ENCODE data around the gene CTDNEP1. TPM values are rescaled to one million over a fixed set of nuclear protein-coding genes. Genes with fewer than 3 reads are reported as not detected.
A peak's percentile ranks its signal among the peaks of the same experiment; 100 is the strongest.

The CTDNEP1 gene
- total RNA-seq, 2 donors from 2014 or later, result 33.5 to 44.8 TPM

- Histone ChIP-seq H3K4me3 (peak overlapping the region in 1 of 2 donors; percentile 28), H3K36me3 (replicated peaks in 1 of 2; ENCODE audit: insufficient read depth in 1 of 2, low read depth in 2 of 2) (peaks cover 0 to 8% of the 10 kb centered on the region in 2 donors), H3K27me3 (no peaks in the 10 kb centered on the region), H3K27ac (peak overlapping the region; percentile 87 to 100 (median 100)), H3K9me3 (no peaks in the 10 kb centered on the region), H3K4me1 (peaks cover 38% of the 10 kb centered on the region)
- TF ChIP-seq CTCF (IDR thresholded peaks at IDR 0.05) (no peak), POLR2A (IDR thresholded peaks at IDR 0.05) (no peak)
- intact Hi-C loops (cut with DNase I), result no loop called here
- WGBS, 2 donors, result 49 to 51% methylated on average over 5 of the region's 5 CpGs
- no peak for ATAC-seq
- no peak for DNase-seq
Observed at GRCh38 chr17:7253082-7253481, 1.5 kb upstream of the CTDNEP1 start.

- Histone ChIP-seq H3K9me3 (no peaks in the 10 kb centered on the region), H3K27ac (peak within 1 kb of the TSS; percentile 87 to 100 (median 100)), H3K27me3 (no peaks in the 10 kb centered on the region), H3K36me3 (replicated peaks in 1 of 2; ENCODE audit: insufficient read depth in 1 of 2, low read depth in 2 of 2) (peaks cover 0 to 8% of the 10 kb centered on the region in 2 donors), H3K4me3 (peak within 1 kb of the TSS; percentile 98 to 99), H3K4me1 (peaks cover 38% of the 10 kb centered on the region)
- ATAC-seq (peak; percentile 78), DNase-seq (peak; percentile 94 to 96 (median 96))
- 1 to 6% methylated on average over 11 to 55 of the region's 55 CpGs for WGBS, 2 donors
- TF ChIP-seq POLR2A (IDR thresholded peaks at IDR 0.05) (peak; percentile 37 to 80 (median 78)), CTCF (IDR thresholded peaks at IDR 0.05) (peak in 4 of 7 experiments; percentile 20 to 39 (median 32))
- intact Hi-C loops (cut with DNase I), result no loop called here
Observed at GRCh38 chr17:7252176-7253043, 876 bp upstream of the CTDNEP1 start, which contains the start of gene ELP5. Gene ELP5 (plus strand): TSS chr17:7252215. CDS start chr17:7252551, 336 bp downstream.

GRCh38 chr17:7250695-7251627 is 573 bp downstream of the CTDNEP1 start:
- H3K36me3 ChIP-seq (replicated peaks in 1 of 2; ENCODE audit: insufficient read depth in 1 of 2, low read depth in 2 of 2), result peaks cover 0 to 7% of the 10 kb centered on the region in 2 donors
- no peaks in the 10 kb centered on the region for H3K9me3 ChIP-seq
- WGBS, 2 donors, result 0 to 1% methylated on average over 9 to 49 of the region's 55 CpGs
- ATAC-seq, result no peak
- peak overlapping the region; percentile 98 to 99 for H3K4me3 ChIP-seq
- H3K4me1 ChIP-seq, result peaks cover 38% of the 10 kb centered on the region
- peak overlapping the region; percentile 87 to 100 (median 100) for H3K27ac ChIP-seq
- TF ChIP-seq CTCF (IDR thresholded peaks at IDR 0.05) (no peak), POLR2A (IDR thresholded peaks at IDR 0.05) (no peak)
- intact Hi-C loops (cut with DNase I), result no loop called here
- peak in 1 of 4 donors; percentile 29 for DNase-seq
- no peaks in the 10 kb centered on the region for H3K27me3 ChIP-seq

- Histone ChIP-seq H3K27ac (peak overlapping the region in 2 of 4 donors; percentile 2 to 100), H3K36me3 (replicated peaks in 1 of 2; ENCODE audit: insufficient read depth in 1 of 2, low read depth in 2 of 2) (peaks cover 0 to 6% of the 10 kb centered on the region in 2 donors), H3K4me1 (peaks cover 38% of the 10 kb centered on the region), H3K4me3 (no peak overlapping the region), H3K27me3 (no peaks in the 10 kb centered on the region), H3K9me3 (no peaks in the 10 kb centered on the region)
- WGBS, 2 donors, result 78 to 87% methylated on average over 7 of the region's 7 CpGs
- DNase-seq (no peak), ATAC-seq (no peak)
- TF ChIP-seq POLR2A (IDR thresholded peaks at IDR 0.05), result no peak
- no peak for TF ChIP-seq CTCF (IDR thresholded peaks at IDR 0.05)
- intact Hi-C loops (cut with DNase I), result no loop called here
Observed at GRCh38 chr17:7249830-7250229, 1.7 kb downstream of the CTDNEP1 start.
